ENCODE results near the gene ATXN7L3B.

- TF ChIP-seq CTCF (conservative IDR thresholded peaks at IDR 0.05) (no peak), ZFX (IDR thresholded peaks at IDR 0.05) (no peak)
Observed at GRCh38 chr12:74491374-74491773, 46.3 kb upstream of the ATXN7L3B start.
